Heart left ventricle (tissue), 13 donors: Measurements from ENCODE around the gene ATP2C1.

Experiments used
- POLR2A ChIP-seq, 2 donors: fragments of 450-650 bp; IDR thresholded peaks; one replicate each; pipeline ENCODE4 v1.6.1; 2017; ENCODE audit warnings: antibody characterized with exemption in 2 of 2, mild to moderate bottlenecking in 2 of 2, moderate library complexity in 2 of 2
- TF ChIP-seq, protein P1 (sequence below), 12 donors: fragments of 200-600 bp; sonication (generic) in 4 of 12; IDR thresholded peaks; one replicate each; pipeline versions ENCODE4 v1.5.0 to v1.8.0; 2018 to 2022; ENCODE audit warnings: antibody characterized with exemption in 12 of 12, mild to moderate bottlenecking in 5 of 12
- donor health status: ischemic (EF 13 %, LVEDD 7.1; RV severe dilation, severe dysfunction).
- donor health status: DM: no; HTN: yes; CAD: no.
- donor health status: DM: no; HTN: no; CAD: no.
- donor health status: ischemic (EF 25% LVEDD 6.9; RV normal size, moderate dysfunction).
- donor health status: ischemic (EF 25% LVEDD 5.7; RV mildly dilated, moderate dysfunction).
- donor health status: ischemic (EF 35%, LVEDD 5.7; RV mildly dilated, moderate dysfunction).
- donor health status: nonischemic (EF 11% LVEDD 7.7; RV severe dilation, severe dysfunction).
- donor health status: DM: yes; HTN: yes; CAD: no.
- donor health status: PGD.
- donor health status: ischemic (EF 29% LVEDD 5.4; RV normal size, mild dysfunction).
- donor health status: nonischemic (EF 23%, LVEDD 6.1; RV moderate dilation, normal function).

DNA sequence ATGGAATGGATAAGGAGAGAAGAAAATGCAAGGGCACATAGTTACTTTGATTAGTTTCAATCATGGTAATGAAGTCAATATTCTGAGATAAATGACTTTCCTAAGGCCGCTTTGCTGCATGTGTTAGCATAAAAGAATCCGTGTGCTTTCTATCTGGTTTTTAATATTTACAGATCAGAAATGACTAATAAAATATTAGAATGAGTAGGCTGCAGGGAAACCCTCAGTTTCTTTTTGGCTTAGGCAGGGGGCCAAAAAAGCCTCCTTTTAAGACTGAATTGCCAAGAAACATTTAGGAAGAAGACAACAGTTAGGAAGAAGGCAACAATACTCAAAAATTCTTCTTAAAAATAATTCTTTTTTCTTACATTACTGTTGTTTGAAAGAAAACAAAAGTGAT is 144.4 kb downstream of the ATP2C1 start:
- TF ChIP-seq, protein P1, sequence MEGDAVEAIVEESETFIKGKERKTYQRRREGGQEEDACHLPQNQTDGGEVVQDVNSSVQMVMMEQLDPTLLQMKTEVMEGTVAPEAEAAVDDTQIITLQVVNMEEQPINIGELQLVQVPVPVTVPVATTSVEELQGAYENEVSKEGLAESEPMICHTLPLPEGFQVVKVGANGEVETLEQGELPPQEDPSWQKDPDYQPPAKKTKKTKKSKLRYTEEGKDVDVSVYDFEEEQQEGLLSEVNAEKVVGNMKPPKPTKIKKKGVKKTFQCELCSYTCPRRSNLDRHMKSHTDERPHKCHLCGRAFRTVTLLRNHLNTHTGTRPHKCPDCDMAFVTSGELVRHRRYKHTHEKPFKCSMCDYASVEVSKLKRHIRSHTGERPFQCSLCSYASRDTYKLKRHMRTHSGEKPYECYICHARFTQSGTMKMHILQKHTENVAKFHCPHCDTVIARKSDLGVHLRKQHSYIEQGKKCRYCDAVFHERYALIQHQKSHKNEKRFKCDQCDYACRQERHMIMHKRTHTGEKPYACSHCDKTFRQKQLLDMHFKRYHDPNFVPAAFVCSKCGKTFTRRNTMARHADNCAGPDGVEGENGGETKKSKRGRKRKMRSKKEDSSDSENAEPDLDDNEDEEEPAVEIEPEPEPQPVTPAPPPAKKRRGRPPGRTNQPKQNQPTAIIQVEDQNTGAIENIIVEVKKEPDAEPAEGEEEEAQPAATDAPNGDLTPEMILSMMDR (IDR thresholded peaks at IDR 0.05): no peak
- no peak for TF ChIP-seq POLR2A (IDR thresholded peaks at IDR 0.05)
